NCI-H774 (cell line): ENCODE measurements around the gene ATOH8.
"Not testable (repeated sequence)": the region's sequence is repeated elsewhere in the genome, so short reads cannot be mapped to it uniquely, and the experiment has no call there.

Experiments
- DNase-seq: peaks from one replicate; lab custom pipeline; 2025; lab: John Stamatoyannopoulos, UW

The ATOH8 gene

DNA sequence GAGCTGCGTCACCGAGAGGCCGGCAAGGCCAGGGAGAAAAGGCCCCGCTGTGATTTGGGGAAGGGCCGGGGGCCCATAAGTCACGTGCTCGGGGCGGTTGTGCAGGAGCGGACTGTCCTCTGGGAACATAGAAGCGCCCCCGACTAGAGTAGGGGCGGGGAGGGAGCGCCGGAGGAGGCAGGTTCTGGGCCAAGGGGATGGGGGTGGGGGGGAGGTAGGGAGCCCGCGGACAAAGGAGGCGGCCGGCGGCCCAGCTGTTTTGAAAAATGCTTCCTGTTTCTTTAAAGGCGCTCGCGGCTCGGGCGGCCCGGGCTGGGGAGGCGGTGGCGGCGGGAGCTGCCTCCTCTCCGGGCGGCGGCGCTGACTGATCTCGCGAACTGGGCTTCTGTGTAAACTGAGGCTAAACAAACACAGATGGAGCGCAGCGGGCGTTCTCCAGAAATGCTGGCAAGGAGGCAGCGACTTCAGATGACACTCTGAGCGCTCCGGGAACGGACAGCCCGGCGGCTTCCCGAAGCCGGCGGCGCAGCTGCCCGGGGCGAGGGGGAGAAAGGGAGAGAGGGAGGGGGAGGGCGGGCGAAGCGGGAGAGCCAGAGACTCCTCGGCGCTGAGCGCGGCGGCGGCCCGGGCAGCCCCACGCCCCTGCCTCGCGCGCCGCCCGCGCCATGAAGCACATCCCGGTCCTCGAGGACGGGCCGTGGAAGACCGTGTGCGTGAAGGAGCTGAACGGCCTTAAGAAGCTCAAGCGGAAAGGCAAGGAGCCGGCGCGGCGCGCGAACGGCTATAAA is at the start of gene ATOH8:
Gene ATOH8, plus strand, starts transcription at position 467 of the 788 bp plus-strand sequence. Its CDS starts 199 bp downstream, at position 666.
- DNase-seq, result no peak

DNA sequence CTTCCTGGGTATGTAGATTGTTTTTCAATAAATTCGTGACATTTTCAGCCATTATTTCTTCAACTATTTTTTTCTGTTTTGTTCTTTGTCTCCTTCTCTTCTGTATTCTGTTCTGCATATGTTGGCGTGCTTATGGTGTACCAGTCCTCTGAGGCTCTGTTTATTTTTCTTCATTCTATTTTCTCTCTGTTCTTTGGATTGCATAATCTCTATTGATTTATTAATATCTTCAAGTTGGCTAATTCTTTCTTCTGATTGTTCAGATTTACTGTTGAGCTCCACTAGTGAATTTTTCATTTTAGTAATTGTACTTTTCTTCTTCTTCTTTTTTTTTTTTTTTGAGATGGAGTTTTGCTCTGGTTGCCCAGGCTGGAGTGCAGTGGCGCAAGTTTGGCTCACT is 49.8 kb upstream of the ATOH8 start:
- DNase-seq, result no peak

GRCh38 chr2:85704800-85705679 is 48.8 kb upstream of the ATOH8 start:
- no peak for DNase-seq

- no peak for DNase-seq
Measured at GRCh38 chr2:85705680-85706039, 48.1 kb upstream of the ATOH8 start.

- no peak for DNase-seq
Measured at GRCh38 chr2:85706063-85706462, 47.7 kb upstream of the ATOH8 start.

GRCh38 chr2:85706599-85707296 is 47.0 kb upstream of the ATOH8 start:
- DNase-seq, result no peak

GRCh38 chr2:85707304-85707703 is 46.5 kb upstream of the ATOH8 start:
- peak; percentile 73 for DNase-seq

DNA sequence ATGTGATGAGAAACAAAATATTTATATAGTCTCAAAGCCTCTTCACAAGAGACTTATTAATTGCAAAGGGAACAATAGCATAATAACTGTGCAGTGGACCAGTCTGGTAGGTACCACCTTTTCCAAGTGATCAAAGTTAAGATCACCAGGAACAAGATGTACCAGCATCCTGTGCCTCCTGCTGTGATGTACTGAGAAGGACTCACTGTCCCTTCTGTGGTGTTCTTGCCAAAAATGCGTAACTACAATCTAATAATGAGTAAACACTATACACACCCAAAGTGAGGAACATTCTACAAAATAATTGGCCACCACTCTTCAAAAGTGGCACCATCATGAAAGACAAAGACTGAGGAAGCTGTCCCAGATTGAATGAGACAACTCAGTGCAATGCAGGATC is 45.1 kb upstream of the ATOH8 start:
- no peak for DNase-seq

DNA sequence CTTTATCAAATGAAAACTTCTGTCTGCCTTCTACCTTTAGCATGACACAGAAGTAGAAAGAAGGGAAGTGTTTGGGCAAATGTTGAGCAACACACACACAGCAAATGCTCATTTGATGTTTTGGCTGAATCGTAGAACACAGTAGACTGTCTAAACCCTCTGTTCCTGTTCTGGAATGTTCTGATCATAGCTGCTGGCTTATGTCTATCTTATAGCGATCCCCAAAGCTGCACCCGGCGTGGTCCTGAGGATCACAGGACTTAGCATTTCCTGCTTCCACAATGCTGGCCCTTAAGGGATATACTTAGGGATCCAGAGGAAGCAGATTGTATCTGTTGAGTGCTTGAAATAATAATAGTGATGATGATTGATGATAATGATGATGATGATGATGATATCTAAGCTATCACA is 44.4 kb upstream of the ATOH8 start:
- DNase-seq, result no peak

DNA sequence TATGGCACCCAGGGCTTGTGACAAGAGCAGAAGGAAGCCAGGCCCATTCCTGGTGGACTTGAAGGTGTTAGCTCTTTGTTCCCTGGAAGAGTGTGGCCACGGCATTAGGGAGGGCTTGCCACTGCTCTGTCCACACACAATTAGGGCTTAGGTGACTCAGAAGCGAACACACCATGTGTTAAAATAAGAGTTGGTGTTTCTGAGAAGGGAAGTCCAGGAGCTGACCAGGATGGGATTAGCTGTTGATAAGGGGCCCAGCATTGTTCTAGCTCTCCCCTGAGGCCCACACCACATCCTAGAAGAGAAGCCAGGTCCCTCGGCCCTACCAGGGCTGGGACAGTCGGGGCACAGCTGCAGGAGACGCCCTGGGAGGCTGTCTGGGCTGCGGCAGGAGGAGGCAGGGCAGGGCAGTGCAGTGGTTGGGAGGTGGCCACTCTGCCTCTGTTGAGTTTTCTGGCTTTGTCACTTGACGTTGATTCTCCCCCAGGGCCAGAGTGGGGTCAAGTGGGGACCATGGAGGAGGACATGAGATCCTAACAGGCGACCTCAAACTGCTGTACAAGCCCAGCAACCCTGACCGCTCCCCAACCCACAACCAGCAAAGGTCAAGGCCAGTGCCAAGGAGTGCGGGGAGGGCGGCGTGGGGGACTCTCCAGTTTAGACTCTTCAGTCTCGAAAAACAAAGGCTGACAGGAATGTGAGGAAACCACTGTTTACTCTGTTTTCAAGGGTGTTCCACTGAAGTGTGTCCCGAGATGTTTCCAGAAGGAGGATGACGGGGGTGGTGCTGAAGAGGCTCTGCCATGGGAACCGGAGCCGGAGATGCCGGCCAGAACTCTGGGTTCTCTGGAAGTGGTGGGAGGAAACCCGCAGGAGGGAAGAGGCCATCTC is 42.9 kb upstream of the ATOH8 start:
- DNase-seq, result no peak

GRCh38 chr2:85711578-85712060 is 42.2 kb upstream of the ATOH8 start:
- no peak for DNase-seq

DNA sequence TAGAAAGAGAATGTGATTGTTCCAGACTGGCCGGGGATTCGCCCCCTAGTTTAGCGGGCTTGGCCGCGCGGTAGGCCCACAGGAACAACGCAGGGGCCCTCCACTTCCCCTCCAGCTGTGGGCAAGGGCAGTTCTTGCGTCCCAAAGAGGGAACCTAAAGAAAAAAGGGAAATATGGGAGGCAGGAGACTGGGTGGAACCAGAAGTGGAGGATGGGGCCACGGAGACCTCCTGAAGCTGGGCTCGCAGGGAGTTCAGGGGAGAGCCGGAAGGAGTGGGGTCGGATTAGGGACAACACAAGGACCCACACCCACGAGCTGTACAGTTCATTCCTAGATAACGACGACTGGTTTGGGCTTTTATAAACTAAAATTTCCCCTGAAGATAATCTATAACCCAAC is 41.5 kb upstream of the ATOH8 start:
- no peak for DNase-seq

GRCh38 chr2:85712849-85713612 is 40.8 kb upstream of the ATOH8 start:
- no peak for DNase-seq

DNA sequence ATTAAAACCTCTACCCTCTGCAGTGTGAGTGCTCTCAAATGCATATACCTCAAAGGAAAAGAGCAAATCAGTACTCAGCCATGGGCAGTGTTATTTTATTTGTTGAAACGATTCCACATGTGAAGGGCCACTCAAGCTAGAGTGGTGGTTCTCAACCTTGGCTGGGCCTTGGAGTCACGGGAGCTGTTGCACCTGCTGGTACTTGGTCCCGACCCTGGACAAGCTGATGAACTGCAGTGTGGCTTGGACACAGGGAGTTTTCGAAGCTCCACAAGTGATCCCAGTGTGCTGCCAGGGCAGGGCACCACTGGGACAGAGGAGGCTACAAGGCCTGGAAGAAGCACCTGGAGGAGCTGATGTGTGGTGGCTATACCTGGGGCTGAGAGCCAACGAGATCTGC is 40.0 kb upstream of the ATOH8 start:
- peak; percentile 24 for DNase-seq

GRCh38 chr2:85714421-85714820 is 39.4 kb upstream of the ATOH8 start:
- DNase-seq, result not testable (repeated sequence)

GRCh38 chr2:85714841-85715240 is 39.0 kb upstream of the ATOH8 start:
- no peak for DNase-seq

- DNase-seq, result no peak
Measured at GRCh38 chr2:85716346-85716914, 37.4 kb upstream of the ATOH8 start.

GRCh38 chr2:85717308-85718008 is 36.3 kb upstream of the ATOH8 start:
- no peak for DNase-seq

- DNase-seq, result no peak
Measured at GRCh38 chr2:85718009-85718391, 35.8 kb upstream of the ATOH8 start.
